ENCODE measurements around the gene CDK8.

Gene CDK8

GRCh38 chr13:26253787-26254582 is at the start of gene CDK8:
Gene CDK8, plus strand, starts transcription at chr13:26254129. Its CDS starts 513 bp downstream, at chr13:26254642.
- Mint-ChIP-seq H3K27ac (peak within 1 kb of the TSS; percentile 93), H3K27me3 (no peaks in the 10 kb centered on the region), H3K4me1 (ENCODE audit: low read depth) (peaks cover 19% of the 10 kb centered on the region), H3K4me3 (peak within 1 kb of the TSS; percentile 86), H3K9me3 (no peaks in the 10 kb centered on the region), H3K36me3 (ENCODE audit: low read depth) (peaks cover 7% of the 10 kb centered on the region)
- intact Hi-C loops (cut with micrococcal nuclease) = loop anchor here (1.0 to 2.0 kb wide), 2 partner anchors 32 to 67 kb away; partner anchors contain the start of gene RNF6

- intact Hi-C loops (cut with micrococcal nuclease) = no loop called here
- Mint-ChIP-seq H3K36me3 (ENCODE audit: low read depth) (peaks cover 86% of the 10 kb centered on the region), H3K4me3 (no peak overlapping the region), H3K27me3 (no peaks in the 10 kb centered on the region), H3K27ac (no peak overlapping the region), H3K4me1 (ENCODE audit: low read depth) (no peaks in the 10 kb centered on the region), H3K9me3 (no peaks in the 10 kb centered on the region)
These were observed 45.6 kb upstream of the CDK8 start for GRCh38 chr13:26208287-26208686.

- Mint-ChIP-seq H3K4me3 (no peak overlapping the region), H3K4me1 (ENCODE audit: low read depth) (no peaks in the 10 kb centered on the region), H3K36me3 (ENCODE audit: low read depth) (peaks cover 79% of the 10 kb centered on the region), H3K27me3 (no peaks in the 10 kb centered on the region), H3K27ac (no peak overlapping the region), H3K9me3 (no peaks in the 10 kb centered on the region)
- intact Hi-C loops (cut with micrococcal nuclease) = loop anchor here (10.0 kb wide), 1 partner anchor 879 kb away; no protein-coding TSS in a partner anchor
These were observed 40.6 kb upstream of the CDK8 start for GRCh38 chr13:26213345-26213744.

GRCh38 chr13:26213982-26214381 is 39.9 kb upstream of the CDK8 start:
- peaks cover 72% of the 10 kb centered on the region for H3K36me3 Mint-ChIP-seq (ENCODE audit: low read depth)
- H3K9me3 Mint-ChIP-seq = no peaks in the 10 kb centered on the region
- H3K4me3 Mint-ChIP-seq = no peak overlapping the region
- intact Hi-C loops (cut with micrococcal nuclease) = loop anchor here (10.0 kb wide), 1 partner anchor 879 kb away; no protein-coding TSS in a partner anchor
- no peaks in the 10 kb centered on the region for H3K27me3 Mint-ChIP-seq
- no peaks in the 10 kb centered on the region for H3K4me1 Mint-ChIP-seq (ENCODE audit: low read depth)
- no peak overlapping the region for H3K27ac Mint-ChIP-seq

GRCh38 chr13:26216042-26216441 is 37.9 kb upstream of the CDK8 start:
- intact Hi-C loops (cut with micrococcal nuclease) = loop anchor here (10.0 kb wide), 1 partner anchor 881 kb away; no protein-coding TSS in a partner anchor
- no peak overlapping the region for H3K4me3 Mint-ChIP-seq
- peaks cover 11% of the 10 kb centered on the region for H3K4me1 Mint-ChIP-seq (ENCODE audit: low read depth)
- H3K9me3 Mint-ChIP-seq = no peaks in the 10 kb centered on the region
- H3K27ac Mint-ChIP-seq = no peak overlapping the region
- H3K36me3 Mint-ChIP-seq (ENCODE audit: low read depth) = peaks cover 67% of the 10 kb centered on the region
- no peaks in the 10 kb centered on the region for H3K27me3 Mint-ChIP-seq

- peaks cover 54% of the 10 kb centered on the region for H3K36me3 Mint-ChIP-seq (ENCODE audit: low read depth)
- H3K9me3 Mint-ChIP-seq = no peaks in the 10 kb centered on the region
- intact Hi-C loops (cut with micrococcal nuclease) = loop anchor here (10.0 kb wide), 1 partner anchor 885 kb away; no protein-coding TSS in a partner anchor
- H3K27me3 Mint-ChIP-seq = no peaks in the 10 kb centered on the region
- H3K4me3 Mint-ChIP-seq = no peak overlapping the region
- no peak overlapping the region for H3K27ac Mint-ChIP-seq
- H3K4me1 Mint-ChIP-seq (ENCODE audit: low read depth) = peaks cover 25% of the 10 kb centered on the region
These were observed 34.2 kb upstream of the CDK8 start for GRCh38 chr13:26219726-26220125.

GRCh38 chr13:26220575-26220974 is 33.4 kb upstream of the CDK8 start:
- Mint-ChIP-seq H3K36me3 (ENCODE audit: low read depth) (peaks cover 46% of the 10 kb centered on the region), H3K27ac (no peak overlapping the region), H3K4me1 (ENCODE audit: low read depth) (peaks cover 25% of the 10 kb centered on the region), H3K27me3 (no peaks in the 10 kb centered on the region), H3K4me3 (peak overlapping the region; percentile 37), H3K9me3 (no peaks in the 10 kb centered on the region)
- intact Hi-C loops (cut with micrococcal nuclease) = no loop called here

- Mint-ChIP-seq H3K36me3 (ENCODE audit: low read depth) (peaks cover 41% of the 10 kb centered on the region), H3K4me1 (ENCODE audit: low read depth) (peaks cover 25% of the 10 kb centered on the region)
These were observed 32.6 kb upstream of the CDK8 start for GRCh38 chr13:26221399-26221720.

GRCh38 chr13:26221721-26222519 is 32.0 kb upstream of the CDK8 start, which contains the start of gene RNF6:
Gene RNF6, minus strand, starts transcription at chr13:26222314. Its CDS starts 2,665 bp downstream, at chr13:26219649.
- Mint-ChIP-seq H3K9me3 (no peaks in the 10 kb centered on the region), H3K27ac (peak within 1 kb of the TSS; percentile 99), H3K4me1 (ENCODE audit: low read depth) (peaks cover 25% of the 10 kb centered on the region), H3K4me3 (peak within 1 kb of the TSS; percentile 99), H3K27me3 (no peaks in the 10 kb centered on the region), H3K36me3 (ENCODE audit: low read depth) (peaks cover 35% of the 10 kb centered on the region)
- intact Hi-C loops (cut with micrococcal nuclease) = loop anchor here (1.0 kb wide), 2 partner anchors 32 to 36 kb away; partner anchors contain the start of gene CDK8

More at GRCh38 chr13:26221399-26221720, 32.6 kb upstream of the CDK8 start:
- no peaks in the 10 kb centered on the region for H3K27me3 Mint-ChIP-seq
- intact Hi-C loops (cut with micrococcal nuclease) = loop anchor here (1.0 kb wide), 1 partner anchor 35 kb away; no protein-coding TSS in a partner anchor
- H3K4me3 Mint-ChIP-seq = peak overlapping the region; percentile 99
- H3K27ac Mint-ChIP-seq = peak overlapping the region; percentile 99
- H3K9me3 Mint-ChIP-seq = no peaks in the 10 kb centered on the region

- peak overlapping the region; percentile 99 for H3K27ac Mint-ChIP-seq
- H3K4me1 Mint-ChIP-seq (ENCODE audit: low read depth) = peaks cover 27% of the 10 kb centered on the region
- H3K4me3 Mint-ChIP-seq = peak overlapping the region; percentile 99
- intact Hi-C loops (cut with micrococcal nuclease) = loop anchor here (1.0 kb wide), 1 partner anchor 32 kb away; the partner anchor contains the start of gene CDK8
- H3K27me3 Mint-ChIP-seq = no peaks in the 10 kb centered on the region
- peaks cover 29% of the 10 kb centered on the region for H3K36me3 Mint-ChIP-seq (ENCODE audit: low read depth)
- H3K9me3 Mint-ChIP-seq = no peaks in the 10 kb centered on the region
These were observed 31.3 kb upstream of the CDK8 start for GRCh38 chr13:26222520-26223046.

GRCh38 chr13:26225896-26226617 is 27.9 kb upstream of the CDK8 start:
- H3K36me3 Mint-ChIP-seq (ENCODE audit: low read depth) = peaks cover 14% of the 10 kb centered on the region
- intact Hi-C loops (cut with micrococcal nuclease) = no loop called here
- H3K4me3 Mint-ChIP-seq = no peak overlapping the region
- H3K27me3 Mint-ChIP-seq = no peaks in the 10 kb centered on the region
- peaks cover 19% of the 10 kb centered on the region for H3K4me1 Mint-ChIP-seq (ENCODE audit: low read depth)
- H3K27ac Mint-ChIP-seq = no peak overlapping the region
- H3K9me3 Mint-ChIP-seq = no peaks in the 10 kb centered on the region

- no peak overlapping the region for H3K4me3 Mint-ChIP-seq
- intact Hi-C loops (cut with micrococcal nuclease) = no loop called here
These were observed 26.6 kb upstream of the CDK8 start for GRCh38 chr13:26227166-26227971.

More at GRCh38 chr13:26227166-26227971, 26.6 kb upstream of the CDK8 start:
- Mint-ChIP-seq H3K9me3 (no peaks in the 10 kb centered on the region), H3K4me1 (ENCODE audit: low read depth) (peaks cover 17% of the 10 kb centered on the region), H3K36me3 (ENCODE audit: low read depth) (peaks cover 2% of the 10 kb centered on the region), H3K27ac (no peak overlapping the region), H3K27me3 (no peaks in the 10 kb centered on the region)

Data from dendritic cell treated with granulocyte-macrophage colony-stimulating factor and Interleukin-4, amounts not matched to agents 40 ng/mL and 50 ng/mL, for 4 days (primary cell).